ENCODE results near the gene ETF1.
A peak's percentile ranks its signal among the peaks of the same experiment; 100 is the strongest.
"Not testable (repeated sequence)": the region's sequence is repeated elsewhere in the genome, so short reads cannot be mapped to it uniquely, and the experiment has no call there.

The ETF1 gene

DNA sequence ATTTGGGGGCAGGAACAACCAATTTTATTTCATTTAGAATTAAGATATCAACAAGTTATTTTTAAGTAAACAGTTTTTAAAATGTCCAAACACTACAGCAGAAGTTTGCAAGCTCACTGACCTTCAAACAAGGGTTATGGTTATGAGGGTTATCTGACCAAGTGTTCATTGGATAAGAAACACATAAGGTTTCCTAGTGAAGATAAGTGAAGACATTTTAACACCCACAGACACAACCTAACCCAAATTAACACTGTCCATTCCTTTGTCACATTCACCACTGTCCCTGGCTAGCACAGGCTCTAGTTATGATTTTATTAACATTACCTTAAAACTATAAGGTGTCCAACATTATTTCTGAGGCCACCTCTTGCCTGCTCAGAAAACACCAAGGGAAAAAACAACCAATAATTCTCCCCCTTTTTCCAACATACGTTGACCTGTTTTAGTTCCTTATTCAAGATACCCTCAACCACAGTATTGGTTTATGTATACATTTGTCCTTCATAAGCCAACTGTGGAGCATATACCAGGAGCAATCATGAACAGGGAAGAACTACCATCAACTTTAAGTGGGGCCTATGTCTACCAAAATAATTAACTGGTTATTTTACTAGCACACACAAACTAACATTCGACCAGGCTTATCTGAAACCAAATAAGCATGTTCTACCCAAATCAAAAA lies 4.0 kb downstream of the ETF1 start:
- DNase-seq = no peak
- in situ Hi-C loops (cut with HindIII; ENCODE audit: low pct_ligation_motif_present, low pct_unique_long_range_greater_than_20kb, low sequenced_read_pairs) = no loop called here

DNA sequence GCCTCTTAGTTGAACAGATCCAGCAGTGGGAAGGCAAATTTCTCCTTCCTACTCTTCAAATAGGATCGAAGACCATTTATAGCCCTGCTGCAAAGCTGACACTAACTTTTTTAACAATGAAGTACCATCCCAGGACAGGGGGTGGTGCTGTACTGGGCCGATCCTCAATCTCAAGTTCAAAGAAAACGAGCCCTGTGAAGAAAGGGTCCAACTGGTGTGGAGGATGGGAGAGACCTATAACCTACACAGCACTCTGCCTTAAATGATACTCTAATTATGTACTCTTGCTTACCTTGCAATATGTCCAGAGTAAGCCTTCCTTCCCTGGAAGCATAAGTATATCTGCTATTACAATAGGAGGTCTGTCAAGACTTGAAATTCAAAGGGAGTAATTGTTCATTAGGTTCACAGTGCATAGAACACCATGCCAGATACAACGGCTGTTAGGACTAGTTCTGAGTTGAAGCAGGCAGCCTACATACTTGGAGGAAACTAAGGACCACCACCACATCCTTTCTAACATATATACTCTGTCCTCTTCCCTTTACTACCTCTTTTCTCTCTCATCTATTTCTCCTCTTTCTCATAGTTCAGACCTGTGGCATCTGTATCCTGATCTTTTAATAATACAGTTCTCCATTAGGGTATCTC lies 6.2 kb downstream of the ETF1 start:
- in situ Hi-C loops (cut with HindIII; ENCODE audit: low pct_ligation_motif_present, low pct_unique_long_range_greater_than_20kb, low sequenced_read_pairs) = no loop called here
- peak; percentile 28 for DNase-seq

DNA sequence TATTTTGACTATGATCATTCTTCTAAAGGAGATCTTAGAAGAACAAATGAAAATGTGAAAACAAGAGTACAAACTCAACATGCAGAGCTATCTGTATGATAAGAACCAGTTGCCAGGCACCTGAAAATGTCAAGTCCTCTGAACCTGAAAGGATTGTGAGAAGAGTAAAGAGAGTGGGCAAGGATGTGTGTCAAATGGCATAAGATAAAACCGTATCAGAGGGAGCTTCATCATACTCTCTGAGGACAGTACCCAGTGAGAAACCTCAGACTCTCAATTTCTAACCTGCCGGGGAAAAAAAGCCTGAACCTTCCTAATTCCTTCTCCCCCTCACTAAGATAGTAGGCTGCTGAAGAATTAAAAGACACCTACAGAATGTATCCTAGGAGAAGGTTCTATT lies 6.8 kb downstream of the ETF1 start:
- DNase-seq = no peak
- in situ Hi-C loops (cut with HindIII; ENCODE audit: low pct_ligation_motif_present, low pct_unique_long_range_greater_than_20kb, low sequenced_read_pairs) = no loop called here

DNA sequence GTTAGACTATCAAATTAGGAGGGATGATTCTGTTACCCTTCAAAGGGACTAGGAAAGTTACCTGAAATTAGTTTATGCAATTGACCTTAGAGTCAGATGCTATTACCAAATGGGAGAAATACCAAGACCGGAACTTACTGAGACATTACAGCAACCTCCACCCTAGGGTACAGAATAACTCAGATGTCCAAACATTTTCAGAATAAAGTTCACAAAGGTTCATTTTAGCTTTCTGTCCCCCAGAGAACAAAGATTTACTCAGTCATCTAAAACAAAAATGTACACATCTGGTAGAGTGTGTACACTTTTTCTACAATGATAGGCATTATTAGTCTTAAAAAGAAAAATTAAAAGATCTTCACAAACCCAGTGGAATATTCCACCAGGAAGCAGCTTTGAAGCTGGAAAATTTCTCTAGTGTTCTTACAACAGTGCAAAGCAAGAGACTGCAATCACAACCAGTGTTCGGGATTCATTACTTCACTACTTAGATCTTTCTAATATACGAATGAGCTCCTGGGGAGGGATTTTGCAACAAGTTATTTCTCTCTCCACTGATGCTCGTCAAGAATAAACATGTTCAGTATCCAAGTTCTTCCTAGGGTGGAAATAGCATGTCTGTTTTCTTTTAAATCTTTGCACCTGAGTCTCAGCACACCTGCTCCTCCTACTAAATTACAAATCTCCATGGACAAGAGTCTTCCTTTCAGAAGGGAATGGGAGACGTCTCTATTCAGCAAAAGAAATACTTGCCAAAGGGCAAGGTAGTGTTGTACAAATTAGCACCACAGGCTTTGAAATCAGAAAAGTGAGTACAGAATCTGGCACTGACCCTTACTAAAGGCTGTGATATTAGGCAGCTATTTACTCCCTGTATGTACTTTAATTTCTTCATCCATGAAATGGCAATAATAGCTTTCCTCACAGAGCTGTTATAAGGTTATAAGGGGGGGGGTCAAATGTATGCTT lies 8.8 kb downstream of the ETF1 start:
- DNase-seq = no peak
- in situ Hi-C loops (cut with HindIII; ENCODE audit: low pct_ligation_motif_present, low pct_unique_long_range_greater_than_20kb, low sequenced_read_pairs) = no loop called here

DNA sequence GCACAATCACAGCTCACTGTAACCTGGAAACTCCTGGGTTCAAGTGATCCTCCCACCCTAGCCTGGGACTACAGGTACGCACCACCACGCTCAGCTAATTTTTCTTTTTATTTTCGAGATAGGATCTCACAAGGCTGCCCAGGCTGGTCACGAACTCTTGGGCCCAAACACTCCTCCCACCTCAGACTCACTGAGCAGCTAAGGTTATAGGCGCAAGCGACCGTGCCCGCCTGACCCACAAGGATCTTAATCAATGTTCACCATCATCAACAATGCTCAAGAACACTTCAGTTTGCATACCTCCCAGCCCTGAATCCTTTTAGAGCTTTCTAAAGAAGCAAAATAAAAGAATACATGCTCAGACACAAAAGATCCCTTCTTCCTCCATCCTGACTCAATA lies 13.2 kb downstream of the ETF1 start:
- in situ Hi-C loops (cut with HindIII; ENCODE audit: low pct_ligation_motif_present, low pct_unique_long_range_greater_than_20kb, low sequenced_read_pairs) = no loop called here
- no peak for DNase-seq

DNA sequence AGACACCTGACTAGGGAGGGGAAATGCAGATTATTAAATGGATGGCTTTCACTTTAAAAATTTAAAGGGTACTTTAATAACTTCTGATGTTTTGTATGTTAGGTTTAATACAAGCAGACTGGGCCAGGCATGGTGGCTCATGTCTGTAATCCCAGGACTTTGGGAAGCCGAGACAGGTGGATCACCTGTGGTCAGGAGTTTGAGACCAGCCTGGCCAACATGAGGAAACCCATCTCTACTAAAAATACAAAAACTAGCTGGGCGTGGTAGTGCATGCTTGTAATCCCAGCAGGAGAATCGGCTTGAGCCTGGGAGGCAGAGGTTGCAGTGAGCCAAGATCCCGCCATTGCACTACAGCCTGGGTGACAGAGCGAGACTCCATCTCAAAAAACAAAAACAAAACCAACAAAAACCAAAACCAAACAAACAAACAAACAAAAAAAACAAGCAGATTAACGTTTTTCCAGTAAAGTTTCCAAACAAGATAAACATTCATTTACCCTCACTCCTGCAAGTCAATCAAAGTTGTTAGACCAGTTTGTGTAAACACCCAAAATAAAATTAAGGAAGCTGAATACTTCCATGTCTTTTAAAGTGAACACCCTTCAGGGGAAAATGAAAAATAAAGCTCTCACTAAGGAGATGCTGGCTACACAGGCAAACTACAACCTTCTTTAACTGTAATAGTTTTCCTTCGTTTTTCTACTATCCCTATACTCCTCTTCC lies 14.1 kb downstream of the ETF1 start:
- DNase-seq = no peak
- in situ Hi-C loops (cut with HindIII; ENCODE audit: low pct_ligation_motif_present, low pct_unique_long_range_greater_than_20kb, low sequenced_read_pairs) = no loop called here

DNA sequence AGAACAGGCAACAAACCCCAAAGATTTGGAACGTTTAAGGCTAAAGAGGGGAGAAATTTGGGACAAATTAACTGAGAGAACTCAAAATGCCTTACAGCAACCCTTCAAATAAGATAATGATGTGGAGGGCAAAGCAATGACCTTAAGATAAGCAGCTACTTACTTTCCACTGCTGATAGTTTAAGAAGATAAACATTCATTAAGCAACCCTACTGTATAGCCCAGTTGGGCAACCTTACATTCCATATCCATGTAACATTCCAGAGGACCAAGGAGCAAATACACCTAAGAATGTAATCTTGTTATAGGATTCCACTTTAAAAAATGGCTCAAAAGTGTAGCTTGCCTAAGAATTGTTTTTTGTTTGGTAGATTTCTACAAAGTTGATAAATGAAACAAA lies 14.8 kb downstream of the ETF1 start:
- DNase-seq = no peak
- in situ Hi-C loops (cut with HindIII; ENCODE audit: low pct_ligation_motif_present, low pct_unique_long_range_greater_than_20kb, low sequenced_read_pairs) = no loop called here

DNA sequence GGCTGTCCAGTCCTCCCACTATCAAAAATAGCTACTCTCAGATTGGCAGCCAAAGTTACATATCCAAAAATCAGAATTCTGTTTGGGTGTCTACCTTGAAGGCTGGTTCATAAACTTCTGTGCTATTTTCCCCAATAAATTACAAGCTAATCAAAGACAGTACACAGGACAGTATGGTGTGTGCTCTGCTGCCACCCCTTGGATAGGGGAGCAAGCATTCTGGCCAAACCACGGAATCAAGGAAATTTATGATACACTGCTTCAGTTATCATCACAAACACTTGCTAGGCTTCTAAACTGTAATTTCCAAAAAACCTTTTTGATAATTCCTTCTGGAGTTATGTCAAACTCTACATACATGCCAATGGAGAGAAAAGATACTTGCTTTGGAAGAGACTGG lies 15.9 kb downstream of the ETF1 start:
- DNase-seq = no peak
- in situ Hi-C loops (cut with HindIII; ENCODE audit: low pct_ligation_motif_present, low pct_unique_long_range_greater_than_20kb, low sequenced_read_pairs) = no loop called here

DNA sequence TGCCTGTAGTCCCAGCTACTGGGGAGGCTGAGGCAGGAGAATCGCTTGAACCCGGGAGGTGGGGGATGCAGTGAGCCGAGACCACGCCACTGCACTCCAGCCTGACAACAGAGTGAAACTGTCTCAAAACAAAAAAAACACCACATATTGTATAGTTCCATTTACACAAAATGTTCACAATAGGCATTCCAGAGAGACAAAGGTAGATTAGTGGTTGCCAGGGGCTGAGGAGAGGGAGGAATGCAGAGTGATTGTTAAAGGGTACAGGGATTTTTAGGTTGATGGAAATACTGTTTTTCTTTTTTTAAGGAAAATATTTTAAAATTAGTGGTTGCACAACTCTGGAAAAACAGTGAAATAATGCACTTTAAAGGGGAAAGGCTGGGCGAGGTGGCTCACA lies 19.6 kb downstream of the ETF1 start:
- in situ Hi-C loops (cut with HindIII; ENCODE audit: low pct_ligation_motif_present, low pct_unique_long_range_greater_than_20kb, low sequenced_read_pairs) = no loop called here

DNA sequence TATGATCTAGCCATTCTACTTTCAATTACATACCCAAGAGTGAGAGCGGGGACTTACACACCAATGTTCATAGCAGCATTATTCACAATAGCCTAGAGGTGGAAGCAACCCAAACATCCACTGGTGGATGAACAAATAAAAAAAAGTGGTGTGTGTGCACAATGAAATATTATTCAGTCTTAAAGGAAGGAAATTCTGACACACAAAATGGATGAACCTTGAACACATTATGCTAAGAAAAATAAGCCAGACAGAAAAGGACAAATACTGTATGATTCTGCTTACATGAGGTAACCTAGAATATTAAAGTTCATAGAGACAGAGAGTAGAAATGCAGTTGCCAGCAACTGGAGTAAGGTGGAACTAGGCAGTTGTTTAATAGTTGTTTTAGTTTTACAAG lies 22.1 kb downstream of the ETF1 start:
- DNase-seq = no peak
- in situ Hi-C loops (cut with HindIII; ENCODE audit: low pct_ligation_motif_present, low pct_unique_long_range_greater_than_20kb, low sequenced_read_pairs) = no loop called here

More for the DNA sequence above, 19.6 kb downstream of the ETF1 start:
- DNase-seq = no peak

DNA sequence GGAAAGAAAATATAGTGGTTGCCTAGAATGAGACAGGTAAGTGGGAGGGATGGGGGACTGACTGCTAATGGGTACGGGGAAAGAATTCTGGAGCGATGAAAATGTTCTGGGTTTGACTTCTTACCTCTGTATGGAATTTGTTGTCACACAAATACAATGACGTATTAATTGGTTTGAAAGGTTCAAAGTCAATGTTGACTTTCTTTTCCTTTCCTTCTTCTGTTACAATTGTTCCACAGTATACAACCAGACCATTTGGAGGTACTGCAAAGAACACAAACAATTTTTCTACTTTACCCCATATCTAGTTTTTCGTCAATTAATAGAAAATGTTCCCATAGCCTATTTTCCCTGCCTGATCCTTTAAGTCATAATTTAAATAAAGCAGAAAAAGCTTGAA lies 25.6 kb downstream of the ETF1 start:
- in situ Hi-C loops (cut with HindIII; ENCODE audit: low pct_ligation_motif_present, low pct_unique_long_range_greater_than_20kb, low sequenced_read_pairs) = no loop called here
- no peak for DNase-seq

DNA sequence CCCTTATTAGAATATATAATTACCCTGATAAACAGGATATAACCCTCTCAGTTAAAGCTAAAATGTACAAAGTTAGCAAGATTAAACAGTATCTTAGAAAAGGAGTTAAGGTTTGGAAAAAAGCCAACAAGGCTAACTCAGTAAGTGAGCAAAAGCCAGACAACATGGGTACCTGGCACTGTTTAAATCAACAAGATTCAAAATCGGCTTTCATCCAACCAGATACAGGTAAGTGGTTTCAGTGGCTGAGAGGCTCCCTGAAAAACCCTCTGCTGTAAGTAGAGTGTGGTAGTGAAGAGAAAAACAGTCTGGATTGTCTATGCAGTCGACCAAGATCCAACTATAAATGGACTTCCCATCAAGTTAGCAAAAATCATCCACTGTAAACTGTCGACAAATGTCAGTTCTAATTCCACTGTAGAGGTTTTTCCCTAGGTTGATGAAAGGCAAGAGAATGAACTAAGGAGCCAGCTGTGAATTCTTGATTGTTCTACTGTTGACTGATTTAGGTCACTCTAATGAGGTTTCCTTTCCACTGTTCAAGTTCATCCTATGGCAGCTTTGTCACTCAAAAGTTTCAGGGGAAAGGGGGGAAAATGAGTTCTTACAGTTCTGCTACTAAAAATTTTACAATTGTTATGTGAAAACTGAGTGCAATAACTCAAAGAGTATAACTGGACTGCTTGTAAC lies 27.3 kb downstream of the ETF1 start:
- in situ Hi-C loops (cut with HindIII; ENCODE audit: low pct_ligation_motif_present, low pct_unique_long_range_greater_than_20kb, low sequenced_read_pairs) = no loop called here
- DNase-seq = no peak

DNA sequence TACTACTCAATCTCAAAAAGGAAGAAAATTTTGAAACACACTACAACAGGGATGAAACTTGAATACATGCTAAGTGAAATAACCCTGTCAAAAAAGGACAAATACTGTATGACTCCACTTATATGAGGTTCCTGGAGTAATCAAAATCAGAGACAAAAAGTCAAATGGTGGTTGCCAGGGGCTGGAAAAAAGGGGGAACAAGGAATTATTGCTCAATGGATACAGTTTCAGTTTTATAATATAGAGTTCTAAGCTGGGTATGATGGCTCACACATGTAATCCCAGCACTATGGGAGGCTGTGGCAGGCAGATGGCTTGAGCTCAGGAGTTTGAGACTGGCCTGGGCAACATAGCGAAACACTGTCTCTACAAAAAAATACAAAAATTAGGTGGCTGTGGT lies 29.0 kb downstream of the ETF1 start:
- no peak for DNase-seq
- in situ Hi-C loops (cut with HindIII; ENCODE audit: low pct_ligation_motif_present, low pct_unique_long_range_greater_than_20kb, low sequenced_read_pairs) = no loop called here

DNA sequence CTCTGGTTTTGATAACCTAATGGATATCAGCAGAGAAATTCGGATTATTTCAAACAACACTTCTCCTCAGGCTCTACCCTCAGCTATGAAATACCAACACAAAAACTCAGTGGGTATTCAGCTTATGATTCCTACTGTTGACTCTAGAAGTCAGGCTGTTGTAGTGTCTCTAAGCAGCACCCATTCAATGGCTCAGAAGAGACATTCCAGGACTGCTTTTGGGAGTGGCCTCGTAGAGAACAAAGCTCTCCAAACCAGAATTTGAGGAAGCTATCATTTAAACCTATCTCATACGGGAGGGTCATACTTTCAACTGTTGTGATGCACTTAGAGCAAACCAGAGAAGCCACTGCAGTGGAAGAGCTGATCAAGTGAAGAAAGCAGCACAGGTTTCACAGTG lies 34.1 kb downstream of the ETF1 start:
- in situ Hi-C loops (cut with HindIII; ENCODE audit: low pct_ligation_motif_present, low pct_unique_long_range_greater_than_20kb, low sequenced_read_pairs) = no loop called here

DNA sequence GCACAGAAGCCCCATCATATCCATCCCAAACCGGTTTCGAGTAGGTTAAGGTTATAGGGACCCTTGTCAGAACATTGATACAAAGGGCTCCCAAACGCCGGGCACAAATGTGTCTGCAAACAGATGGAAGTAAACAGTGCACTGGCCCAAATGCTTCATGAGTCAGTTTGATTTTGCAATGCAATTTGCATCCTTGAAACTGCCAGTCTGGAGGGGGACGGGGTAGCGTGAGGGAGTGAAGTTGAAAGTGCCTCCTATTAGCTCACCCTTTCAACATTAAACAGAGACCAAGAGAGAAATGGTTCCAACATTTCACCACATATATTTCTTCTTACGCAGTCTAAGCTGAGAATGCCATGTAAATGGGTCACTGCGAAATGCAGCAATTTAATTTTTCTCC lies 35.6 kb downstream of the ETF1 start:
- in situ Hi-C loops (cut with HindIII; ENCODE audit: low pct_ligation_motif_present, low pct_unique_long_range_greater_than_20kb, low sequenced_read_pairs); DNase-seq: not testable (repeated sequence)

More for the DNA sequence above, 34.1 kb downstream of the ETF1 start:
- DNase-seq = no peak

DNA sequence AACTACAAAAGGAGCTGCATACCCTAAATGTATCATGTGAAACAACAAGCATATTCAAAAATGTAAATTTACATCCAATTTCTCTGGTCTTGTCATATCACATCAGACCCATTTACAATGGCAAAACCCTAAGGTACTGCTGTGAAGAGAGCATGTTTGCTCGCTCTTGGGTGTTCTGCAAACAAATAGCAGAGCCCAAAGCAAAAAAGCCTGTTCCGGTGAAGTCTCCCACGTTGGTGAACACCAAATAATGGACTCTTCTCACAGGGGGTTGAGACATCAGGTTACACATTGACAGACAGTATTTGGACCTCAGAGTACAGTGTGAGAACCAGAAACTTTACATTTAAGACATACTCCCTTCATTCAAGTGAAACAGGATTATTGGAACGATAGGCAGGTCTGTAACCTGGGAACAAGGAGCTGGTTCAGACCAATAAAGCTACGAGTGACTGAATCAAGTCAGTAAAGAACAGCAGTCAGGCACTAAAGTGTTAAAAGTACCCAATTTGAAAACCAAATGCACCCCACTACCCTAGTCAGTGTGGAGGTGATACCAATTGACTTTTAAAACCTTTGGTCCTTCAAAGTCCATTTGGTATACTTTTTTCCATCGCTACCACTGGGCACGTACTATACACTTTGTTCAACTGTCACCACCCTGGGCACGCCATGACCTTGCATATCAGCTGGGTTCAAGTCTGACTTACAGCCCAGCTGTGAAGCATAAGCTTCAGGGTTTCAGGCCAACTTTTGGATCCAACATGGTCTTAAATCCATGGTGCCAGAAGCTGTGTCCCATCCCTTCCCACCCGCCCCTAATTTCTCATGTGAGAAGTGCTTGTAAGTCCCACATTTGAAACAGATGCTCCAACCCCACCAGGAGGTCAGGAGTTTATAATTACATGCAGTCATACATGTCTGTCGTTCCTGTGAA lies 36.4 kb downstream of the ETF1 start:
- in situ Hi-C loops (cut with HindIII; ENCODE audit: low pct_ligation_motif_present, low pct_unique_long_range_greater_than_20kb, low sequenced_read_pairs) = no loop called here

DNA sequence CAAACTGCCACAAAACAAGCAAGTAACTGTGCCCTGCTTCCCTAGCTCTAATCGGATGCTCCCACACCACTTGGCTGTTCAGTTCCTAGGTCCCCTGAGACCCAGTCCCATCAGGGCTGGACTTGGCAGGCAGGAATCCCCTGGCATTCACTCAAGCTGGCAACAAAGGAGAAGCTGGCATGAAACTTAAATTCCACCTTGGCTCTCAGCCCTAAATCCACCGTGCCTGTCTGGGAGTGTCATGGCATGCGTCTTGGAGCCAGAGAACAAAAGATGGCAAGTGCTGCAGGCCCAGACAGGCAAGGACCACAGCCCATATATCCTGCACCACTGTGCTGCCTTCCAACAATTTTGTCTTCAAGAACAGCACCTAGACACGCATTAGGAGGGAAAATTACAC lies 38.2 kb downstream of the ETF1 start:
- in situ Hi-C loops (cut with HindIII; ENCODE audit: low pct_ligation_motif_present, low pct_unique_long_range_greater_than_20kb, low sequenced_read_pairs) = no loop called here
- peak; percentile 13 for DNase-seq

More for the DNA sequence above, 36.4 kb downstream of the ETF1 start:
- DNase-seq = no peak

Data from ACHN (cell line).